ENCODE data around the gene SORL1. TPM values are rescaled to one million over a fixed set of nuclear protein-coding genes. Genes with fewer than 3 reads are reported as not detected.
A peak's percentile ranks its signal among the peaks of the same experiment; 100 is the strongest.
"Not testable (repeated sequence)": the region's sequence is repeated elsewhere in the genome, so short reads cannot be mapped to it uniquely, and the experiment has no call there.

Gene SORL1
- total RNA-seq, 1 donor from 2014 or later: 4.6 TPM

- TF ChIP-seq CTCF (IDR thresholded peaks at IDR 0.05; ENCODE audit: unreplicated experiment): no peak
- Mint-ChIP-seq H3K9me3 (ENCODE audit: unreplicated experiment) (no peaks in the 10 kb centered on the region), H3K4me3 (ENCODE audit: unreplicated experiment) (no peak overlapping the region), H3K4me1 (ENCODE audit: unreplicated experiment) (peaks cover 18% of the 10 kb centered on the region), H3K27ac (ENCODE audit: unreplicated experiment) (no peak overlapping the region), H3K36me3 (ENCODE audit: low read depth, unreplicated experiment) (peaks cover 3% of the 10 kb centered on the region), H3K27me3 (ENCODE audit: unreplicated experiment) (peaks cover 5% of the 10 kb centered on the region)
- DNase-seq (ENCODE audit: low spot score): no peak
These were observed 48.2 kb downstream of the SORL1 start for GRCh38 chr11:121500275-121500674.

DNA sequence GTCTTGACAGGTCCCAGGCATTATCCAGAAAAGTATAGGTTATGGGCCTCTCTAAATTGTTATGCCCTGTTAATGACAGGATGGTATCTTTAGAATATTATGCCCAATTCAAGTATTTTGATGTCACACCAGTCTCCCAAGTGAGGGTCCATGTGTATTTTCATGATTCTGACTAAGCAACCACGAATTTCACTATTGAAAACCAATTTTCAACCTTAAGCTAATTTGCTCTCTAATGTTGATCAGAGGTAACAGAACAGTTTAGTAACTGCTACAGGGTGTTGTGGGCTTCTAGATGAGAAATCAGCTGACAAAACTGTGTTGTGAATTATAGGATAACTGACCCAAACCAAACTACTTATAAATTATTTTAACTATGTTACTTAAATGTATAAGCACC is 48.6 kb downstream of the SORL1 start:
- H3K4me3 Mint-ChIP-seq (ENCODE audit: unreplicated experiment): no peak overlapping the region
- peaks cover 14% of the 10 kb centered on the region for H3K4me1 Mint-ChIP-seq (ENCODE audit: unreplicated experiment)
- peaks cover 5% of the 10 kb centered on the region for H3K27me3 Mint-ChIP-seq (ENCODE audit: unreplicated experiment)
- peaks cover 3% of the 10 kb centered on the region for H3K36me3 Mint-ChIP-seq (ENCODE audit: low read depth, unreplicated experiment)
- DNase-seq (ENCODE audit: low spot score): no peak
- H3K9me3 Mint-ChIP-seq (ENCODE audit: unreplicated experiment): no peaks in the 10 kb centered on the region
- no peak overlapping the region for H3K27ac Mint-ChIP-seq (ENCODE audit: unreplicated experiment)
- no peak for TF ChIP-seq CTCF (IDR thresholded peaks at IDR 0.05; ENCODE audit: unreplicated experiment)

DNA sequence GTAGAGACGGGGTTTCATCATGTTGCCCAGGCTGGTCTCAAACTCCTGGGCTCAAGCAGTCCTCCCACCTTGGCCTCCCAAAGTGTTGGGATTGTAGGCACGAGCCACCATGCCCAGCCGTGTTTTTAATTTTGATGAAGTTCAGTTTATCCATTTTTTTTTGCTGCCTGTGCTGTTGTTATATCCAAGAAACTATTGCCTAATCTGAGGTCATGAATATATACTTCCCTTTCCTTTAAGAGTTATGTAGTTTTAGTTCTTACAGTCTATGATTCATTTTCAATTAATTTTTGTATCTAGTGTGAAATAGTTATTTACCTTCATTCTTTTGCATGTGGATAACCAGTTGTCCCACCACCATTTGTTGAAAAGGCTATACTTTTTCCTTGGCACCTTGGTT is 50.9 kb downstream of the SORL1 start:
- Mint-ChIP-seq H3K36me3 (ENCODE audit: low read depth, unreplicated experiment) (peaks cover 3% of the 10 kb centered on the region), H3K27ac (ENCODE audit: unreplicated experiment) (no peak overlapping the region), H3K9me3 (ENCODE audit: unreplicated experiment) (no peaks in the 10 kb centered on the region), H3K4me3 (ENCODE audit: unreplicated experiment) (no peak overlapping the region), H3K4me1 (ENCODE audit: unreplicated experiment) (no peaks in the 10 kb centered on the region), H3K27me3 (ENCODE audit: unreplicated experiment) (no peaks in the 10 kb centered on the region)
- no peak for DNase-seq (ENCODE audit: low spot score)
- no peak for TF ChIP-seq CTCF (IDR thresholded peaks at IDR 0.05; ENCODE audit: unreplicated experiment)

GRCh38 chr11:121506237-121506636 is 54.1 kb downstream of the SORL1 start:
- not testable (repeated sequence) for H3K4me3 Mint-ChIP-seq (ENCODE audit: unreplicated experiment); H3K36me3 Mint-ChIP-seq (ENCODE audit: low read depth, unreplicated experiment); H3K27me3 Mint-ChIP-seq (ENCODE audit: unreplicated experiment); DNase-seq (ENCODE audit: low spot score); H3K4me1 Mint-ChIP-seq (ENCODE audit: unreplicated experiment); H3K9me3 Mint-ChIP-seq (ENCODE audit: unreplicated experiment); H3K27ac Mint-ChIP-seq (ENCODE audit: unreplicated experiment)

GRCh38 chr11:121508449-121508848 is 56.3 kb downstream of the SORL1 start:
- peak; percentile 7 for DNase-seq (ENCODE audit: low spot score)
- Mint-ChIP-seq H3K36me3 (ENCODE audit: low read depth, unreplicated experiment) (no peaks in the 10 kb centered on the region), H3K27ac (ENCODE audit: unreplicated experiment) (peak overlapping the region; percentile 88), H3K4me3 (ENCODE audit: unreplicated experiment) (no peak overlapping the region), H3K4me1 (ENCODE audit: unreplicated experiment) (no peaks in the 10 kb centered on the region), H3K9me3 (ENCODE audit: unreplicated experiment) (no peaks in the 10 kb centered on the region), H3K27me3 (ENCODE audit: unreplicated experiment) (no peaks in the 10 kb centered on the region)
- TF ChIP-seq CTCF (IDR thresholded peaks at IDR 0.05; ENCODE audit: unreplicated experiment): no peak

GRCh38 chr11:121510438-121510837 is 58.3 kb downstream of the SORL1 start:
- Mint-ChIP-seq H3K4me1 (ENCODE audit: unreplicated experiment) (no peaks in the 10 kb centered on the region), H3K4me3 (ENCODE audit: unreplicated experiment) (no peak overlapping the region), H3K27me3 (ENCODE audit: unreplicated experiment) (no peaks in the 10 kb centered on the region), H3K27ac (ENCODE audit: unreplicated experiment) (no peak overlapping the region), H3K36me3 (ENCODE audit: low read depth, unreplicated experiment) (no peaks in the 10 kb centered on the region), H3K9me3 (ENCODE audit: unreplicated experiment) (no peaks in the 10 kb centered on the region)
- TF ChIP-seq CTCF (IDR thresholded peaks at IDR 0.05; ENCODE audit: unreplicated experiment): no peak
- DNase-seq (ENCODE audit: low spot score): no peak
